Brain microvascular endothelial cell (primary cell): Measurements from ENCODE around the gene PTPRN2.
"Not testable (repeated sequence)": the region's sequence is repeated elsewhere in the genome, so short reads cannot be mapped to it uniquely, and the experiment has no call there.

Experiments used
- DNase-seq: peaks from one replicate; pipeline ENCODE4 v3.0.0-alpha.2; 2020
- H3K27ac ChIP-seq: fragments of 250-450 bp; sonication (Bioruptor Pico); 2 replicates; pipeline ENCODE4 v1.5.1; 2020; ENCODE audit warnings: mild to moderate bottlenecking, moderate library complexity
- H3K27me3 ChIP-seq: fragments of 250-450 bp; sonication (Bioruptor Pico); replicated peaks from 2 replicates; pipeline ENCODE4 v1.5.1; 2020; ENCODE audit warnings: mild to moderate bottlenecking
- H3K36me3 ChIP-seq: fragments of 250-450 bp; sonication (Bioruptor Pico); replicated peaks from 2 replicates; pipeline ENCODE4 v1.5.1; 2020; ENCODE audit warnings: mild to moderate bottlenecking
- H3K4me3 ChIP-seq: 2 replicates; pipeline ENCODE4 v1.5.1; 2011; ENCODE audit warnings: low read depth, mild to moderate bottlenecking, control low read depth, low read length, moderate library complexity
- in situ Hi-C: cut with HindIII; loops from 2 replicates; pipeline ENCODE4 v1.10.0; 2017; ENCODE audit warnings: low sequenced_read_pairs, low pct_ligation_motif_present
- TF ChIP-seq, protein P1 (sequence below): IDR thresholded peaks from 2 replicates; pipeline ENCODE4 v1.5.1; 2011; ENCODE audit warnings: low read depth, mild to moderate bottlenecking, moderate library complexity, low read length, control low read depth, inconsistent platforms; ENCODE audit errors: missing control alignments

PTPRN2 gene

DNA sequence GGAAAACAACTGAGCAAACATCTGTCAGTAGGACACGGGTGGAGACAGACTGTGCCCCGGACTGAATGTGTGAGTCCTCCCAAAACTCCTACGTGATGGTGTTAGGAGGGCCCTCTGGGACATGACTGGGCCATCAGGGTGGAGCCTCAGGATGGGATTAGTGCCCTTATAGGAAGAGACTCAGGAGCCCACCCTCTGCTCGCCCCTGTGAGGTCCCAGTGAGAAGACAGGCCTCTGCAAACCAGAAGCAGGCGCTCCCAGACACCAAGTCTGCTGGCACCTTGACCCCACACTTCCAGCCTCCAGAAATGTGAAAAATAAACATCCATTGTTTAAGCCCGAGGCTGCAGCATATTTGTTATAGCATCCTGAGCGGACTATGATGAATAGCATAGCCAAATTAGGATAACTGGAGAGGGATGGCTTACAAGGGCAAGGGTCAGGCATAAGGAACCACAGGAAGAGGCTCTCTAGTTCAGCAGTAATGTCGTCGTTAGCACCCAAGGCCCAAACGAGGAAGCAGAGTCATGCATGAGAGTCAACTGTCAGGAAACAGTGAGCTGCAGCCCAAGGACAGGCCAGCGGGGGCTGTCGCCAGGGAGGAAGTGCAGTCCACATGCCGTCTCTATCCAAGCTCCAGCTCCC lies 50.6 kb downstream of the PTPRN2 start:
- Histone ChIP-seq H3K27ac (no peak overlapping the region), H3K4me3 (no peak overlapping the region), H3K27me3 (no peaks in the 10 kb centered on the region), H3K36me3 (no peaks in the 10 kb centered on the region)
- DNase-seq = no peak
- TF ChIP-seq, protein P1, sequence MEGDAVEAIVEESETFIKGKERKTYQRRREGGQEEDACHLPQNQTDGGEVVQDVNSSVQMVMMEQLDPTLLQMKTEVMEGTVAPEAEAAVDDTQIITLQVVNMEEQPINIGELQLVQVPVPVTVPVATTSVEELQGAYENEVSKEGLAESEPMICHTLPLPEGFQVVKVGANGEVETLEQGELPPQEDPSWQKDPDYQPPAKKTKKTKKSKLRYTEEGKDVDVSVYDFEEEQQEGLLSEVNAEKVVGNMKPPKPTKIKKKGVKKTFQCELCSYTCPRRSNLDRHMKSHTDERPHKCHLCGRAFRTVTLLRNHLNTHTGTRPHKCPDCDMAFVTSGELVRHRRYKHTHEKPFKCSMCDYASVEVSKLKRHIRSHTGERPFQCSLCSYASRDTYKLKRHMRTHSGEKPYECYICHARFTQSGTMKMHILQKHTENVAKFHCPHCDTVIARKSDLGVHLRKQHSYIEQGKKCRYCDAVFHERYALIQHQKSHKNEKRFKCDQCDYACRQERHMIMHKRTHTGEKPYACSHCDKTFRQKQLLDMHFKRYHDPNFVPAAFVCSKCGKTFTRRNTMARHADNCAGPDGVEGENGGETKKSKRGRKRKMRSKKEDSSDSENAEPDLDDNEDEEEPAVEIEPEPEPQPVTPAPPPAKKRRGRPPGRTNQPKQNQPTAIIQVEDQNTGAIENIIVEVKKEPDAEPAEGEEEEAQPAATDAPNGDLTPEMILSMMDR = no peak
- in situ Hi-C loops = no loop called here

DNA sequence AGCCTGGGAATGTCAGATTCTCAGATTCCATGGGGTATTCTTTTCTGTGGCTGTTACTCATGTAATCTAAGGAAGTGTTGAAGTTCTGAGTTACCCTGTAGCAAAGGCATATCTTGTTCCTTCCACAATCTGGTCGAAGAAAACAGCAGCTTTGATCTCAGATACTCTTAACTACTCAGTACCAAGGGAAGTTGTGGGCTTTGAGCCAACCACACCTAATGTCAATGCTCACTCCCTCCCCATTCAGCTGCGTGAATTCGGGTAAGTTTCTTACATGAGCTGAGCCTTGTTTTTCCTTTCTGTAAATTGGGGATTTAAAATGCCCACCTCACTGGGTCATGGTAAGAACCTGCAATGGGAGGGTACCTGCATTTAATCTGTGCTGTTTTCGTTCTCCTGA lies 52.5 kb downstream of the PTPRN2 start:
- TF ChIP-seq, protein P1 = no peak
- H3K36me3 ChIP-seq = no peaks in the 10 kb centered on the region
- in situ Hi-C loops = no loop called here
- no peak overlapping the region for H3K4me3 ChIP-seq
- H3K27ac ChIP-seq = no peak overlapping the region
- DNase-seq = no peak
- no peaks in the 10 kb centered on the region for H3K27me3 ChIP-seq

GRCh38 chr7:158534598-158534997 lies 53.0 kb downstream of the PTPRN2 start:
- in situ Hi-C loops = no loop called here
- no peak for DNase-seq
- TF ChIP-seq, protein P1 = no peak

DNA sequence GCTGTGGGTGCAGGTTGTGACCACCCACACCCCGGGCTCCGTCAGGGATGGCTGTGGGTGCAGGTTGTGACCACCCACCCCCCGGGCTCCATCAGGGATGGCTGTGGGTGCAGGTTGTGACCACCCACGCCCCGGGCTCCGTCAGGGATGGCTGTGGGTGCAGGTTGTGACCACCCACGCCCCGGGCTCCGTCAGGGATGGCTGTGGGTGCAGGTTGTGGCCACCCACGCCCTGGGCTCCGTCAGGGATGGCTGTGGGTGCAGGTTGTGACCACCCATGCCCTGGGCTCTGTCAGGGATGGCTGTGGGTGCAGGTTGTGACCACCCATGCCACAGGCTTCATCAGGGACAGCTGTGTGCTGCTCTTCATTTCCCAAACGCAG lies 53.5 kb downstream of the PTPRN2 start:
- H3K36me3 ChIP-seq, in situ Hi-C loops, H3K4me3 ChIP-seq, DNase-seq, H3K27me3 ChIP-seq, H3K27ac ChIP-seq: not testable (repeated sequence)

More at GRCh38 chr7:158534598-158534997, 53.0 kb downstream of the PTPRN2 start:
- no peak overlapping the region for H3K27ac ChIP-seq
- no peaks in the 10 kb centered on the region for H3K27me3 ChIP-seq
- no peak overlapping the region for H3K4me3 ChIP-seq
- H3K36me3 ChIP-seq = no peaks in the 10 kb centered on the region

- H3K27ac ChIP-seq = no peak overlapping the region
- no peak for DNase-seq
- in situ Hi-C loops = no loop called here
- TF ChIP-seq, protein P1 = no peak
- H3K36me3 ChIP-seq = no peaks in the 10 kb centered on the region
- no peaks in the 10 kb centered on the region for H3K27me3 ChIP-seq
- no peak overlapping the region for H3K4me3 ChIP-seq
Measured at GRCh38 chr7:158533386-158534133, 54.1 kb downstream of the PTPRN2 start.

DNA sequence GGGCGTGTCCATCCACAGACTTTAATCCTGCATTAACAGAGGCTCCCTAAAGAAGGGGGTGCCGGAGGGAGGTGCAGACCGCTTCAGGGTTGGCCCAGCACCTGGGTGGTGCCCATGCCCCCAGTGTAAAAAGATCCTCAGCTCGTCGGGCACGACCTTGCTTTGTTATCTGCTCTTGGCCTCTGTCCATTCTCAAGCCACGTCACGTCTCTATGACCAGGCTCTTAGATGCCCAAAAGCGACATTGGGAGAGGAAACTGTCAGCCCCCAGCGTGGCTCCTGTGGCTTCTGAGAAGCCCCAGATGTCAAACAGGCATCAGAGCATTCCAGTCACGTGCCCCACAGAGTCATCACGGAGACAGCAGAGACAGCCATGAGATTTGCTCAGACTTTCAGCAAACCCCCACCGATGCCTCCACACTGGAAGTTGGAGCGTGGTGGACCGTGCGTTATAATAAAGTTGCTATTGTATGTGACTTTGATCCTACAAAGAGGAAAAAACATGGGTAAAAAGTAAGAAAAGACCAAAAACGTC lies 55.5 kb downstream of the PTPRN2 start:
- no peak for DNase-seq
- no peaks in the 10 kb centered on the region for H3K27me3 ChIP-seq
- H3K27ac ChIP-seq = no peak overlapping the region
- H3K4me3 ChIP-seq = no peak overlapping the region
- TF ChIP-seq, protein P1 = no peak
- in situ Hi-C loops = no loop called here
- no peaks in the 10 kb centered on the region for H3K36me3 ChIP-seq
